ENCODE data around the gene PON3. TPM values are rescaled to one million over a fixed set of nuclear protein-coding genes. Genes with fewer than 3 reads are reported as not detected.

PON3 gene
- total and polyA plus RNA-seq, 2 experiments from 2014 or later, result 1.4 to 1.6 TPM

DNA sequence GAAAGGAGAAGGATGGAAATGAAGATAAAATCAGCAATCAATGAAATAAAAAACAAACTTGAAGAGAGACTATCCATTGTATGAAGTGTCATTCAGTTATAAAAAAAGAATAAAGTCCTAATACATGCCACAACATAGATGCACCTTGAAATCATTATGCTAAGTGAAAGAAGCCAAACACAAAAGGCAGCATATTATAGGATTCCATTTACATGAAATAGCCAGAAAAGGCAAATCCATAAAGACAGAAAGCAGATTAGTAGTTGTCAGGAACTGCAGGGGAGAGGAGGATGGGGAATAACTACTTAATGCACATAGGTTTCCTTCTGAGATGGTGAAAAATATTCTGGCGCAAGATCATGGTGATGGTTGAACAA lies 65.2 kb downstream of the PON3 start:
- peaks cover 10% of the 10 kb centered on the region; the same call in 2 of the 3 replicates for H3K4me1 Mint-ChIP-seq
- Histone ChIP-seq H3K9me2 (ENCODE audit: insufficient read depth) (0 out of 2 replicates have a peak, but pooled peaks cover 3% of the 10 kb centered on the region), H3K4me1 (ENCODE audit: insufficient read depth) (0 out of 2 replicates have a peak, but pooled peaks cover 3% of the 10 kb centered on the region), H2AFZ (no peak overlapping the region), H3K36me3 (ENCODE audit: insufficient read depth) (no peaks in the 10 kb centered on the region), H3F3A (replicated peaks; ENCODE audit: low read depth) (no peaks in the 10 kb centered on the region), H3K27ac (ENCODE audit: low read depth) (no peak overlapping the region), H4K20me1 (replicated peaks; ENCODE audit: insufficient read depth) (no peaks in the 10 kb centered on the region), H3K27me3 (ENCODE audit: insufficient read depth) (no peaks in the 10 kb centered on the region), H3K4me3 (no peak overlapping the region), H3K79me2 (replicated peaks; ENCODE audit: insufficient read depth) (no peaks in the 10 kb centered on the region), H3K4me2 (no peak overlapping the region)
- no peak for DNase-seq (ENCODE audit: low spot score)
- TF ChIP-seq NANOG (IDR thresholded peaks at IDR 0.05; ENCODE audit: borderline replicate concordance) (no peak), ZNF331 (CRISPR knock-in tag; IDR thresholded peaks at IDR 0.05; ENCODE audit: low read depth) (no peak), CTCF (conservative IDR thresholded peaks at IDR 0.05; ENCODE audit: low read depth in 2 of 2) (no peak), ZNF114 (CRISPR knock-in tag; IDR thresholded peaks at IDR 0.05) (no peak), JUNB (IDR thresholded peaks at IDR 0.05; ENCODE audit: unreplicated experiment) (no peak), EZH2phosphoT487 (IDR thresholded peaks at IDR 0.05; ENCODE audit: unreplicated experiment) (no peak), POLR2AphosphoS5 (IDR thresholded peaks at IDR 0.05; ENCODE audit: low read depth) (no peak), STAT1 (IDR thresholded peaks at IDR 0.05; ENCODE audit: unreplicated experiment) (no peak), EZH2 (IDR thresholded peaks at IDR 0.05; ENCODE audit: low read depth, unreplicated experiment) (no peak), CREB1 (CRISPR knock-in tag; IDR thresholded peaks at IDR 0.05; ENCODE audit: low read depth) (no peak)
- TF ChIP-seq, protein P1, sequence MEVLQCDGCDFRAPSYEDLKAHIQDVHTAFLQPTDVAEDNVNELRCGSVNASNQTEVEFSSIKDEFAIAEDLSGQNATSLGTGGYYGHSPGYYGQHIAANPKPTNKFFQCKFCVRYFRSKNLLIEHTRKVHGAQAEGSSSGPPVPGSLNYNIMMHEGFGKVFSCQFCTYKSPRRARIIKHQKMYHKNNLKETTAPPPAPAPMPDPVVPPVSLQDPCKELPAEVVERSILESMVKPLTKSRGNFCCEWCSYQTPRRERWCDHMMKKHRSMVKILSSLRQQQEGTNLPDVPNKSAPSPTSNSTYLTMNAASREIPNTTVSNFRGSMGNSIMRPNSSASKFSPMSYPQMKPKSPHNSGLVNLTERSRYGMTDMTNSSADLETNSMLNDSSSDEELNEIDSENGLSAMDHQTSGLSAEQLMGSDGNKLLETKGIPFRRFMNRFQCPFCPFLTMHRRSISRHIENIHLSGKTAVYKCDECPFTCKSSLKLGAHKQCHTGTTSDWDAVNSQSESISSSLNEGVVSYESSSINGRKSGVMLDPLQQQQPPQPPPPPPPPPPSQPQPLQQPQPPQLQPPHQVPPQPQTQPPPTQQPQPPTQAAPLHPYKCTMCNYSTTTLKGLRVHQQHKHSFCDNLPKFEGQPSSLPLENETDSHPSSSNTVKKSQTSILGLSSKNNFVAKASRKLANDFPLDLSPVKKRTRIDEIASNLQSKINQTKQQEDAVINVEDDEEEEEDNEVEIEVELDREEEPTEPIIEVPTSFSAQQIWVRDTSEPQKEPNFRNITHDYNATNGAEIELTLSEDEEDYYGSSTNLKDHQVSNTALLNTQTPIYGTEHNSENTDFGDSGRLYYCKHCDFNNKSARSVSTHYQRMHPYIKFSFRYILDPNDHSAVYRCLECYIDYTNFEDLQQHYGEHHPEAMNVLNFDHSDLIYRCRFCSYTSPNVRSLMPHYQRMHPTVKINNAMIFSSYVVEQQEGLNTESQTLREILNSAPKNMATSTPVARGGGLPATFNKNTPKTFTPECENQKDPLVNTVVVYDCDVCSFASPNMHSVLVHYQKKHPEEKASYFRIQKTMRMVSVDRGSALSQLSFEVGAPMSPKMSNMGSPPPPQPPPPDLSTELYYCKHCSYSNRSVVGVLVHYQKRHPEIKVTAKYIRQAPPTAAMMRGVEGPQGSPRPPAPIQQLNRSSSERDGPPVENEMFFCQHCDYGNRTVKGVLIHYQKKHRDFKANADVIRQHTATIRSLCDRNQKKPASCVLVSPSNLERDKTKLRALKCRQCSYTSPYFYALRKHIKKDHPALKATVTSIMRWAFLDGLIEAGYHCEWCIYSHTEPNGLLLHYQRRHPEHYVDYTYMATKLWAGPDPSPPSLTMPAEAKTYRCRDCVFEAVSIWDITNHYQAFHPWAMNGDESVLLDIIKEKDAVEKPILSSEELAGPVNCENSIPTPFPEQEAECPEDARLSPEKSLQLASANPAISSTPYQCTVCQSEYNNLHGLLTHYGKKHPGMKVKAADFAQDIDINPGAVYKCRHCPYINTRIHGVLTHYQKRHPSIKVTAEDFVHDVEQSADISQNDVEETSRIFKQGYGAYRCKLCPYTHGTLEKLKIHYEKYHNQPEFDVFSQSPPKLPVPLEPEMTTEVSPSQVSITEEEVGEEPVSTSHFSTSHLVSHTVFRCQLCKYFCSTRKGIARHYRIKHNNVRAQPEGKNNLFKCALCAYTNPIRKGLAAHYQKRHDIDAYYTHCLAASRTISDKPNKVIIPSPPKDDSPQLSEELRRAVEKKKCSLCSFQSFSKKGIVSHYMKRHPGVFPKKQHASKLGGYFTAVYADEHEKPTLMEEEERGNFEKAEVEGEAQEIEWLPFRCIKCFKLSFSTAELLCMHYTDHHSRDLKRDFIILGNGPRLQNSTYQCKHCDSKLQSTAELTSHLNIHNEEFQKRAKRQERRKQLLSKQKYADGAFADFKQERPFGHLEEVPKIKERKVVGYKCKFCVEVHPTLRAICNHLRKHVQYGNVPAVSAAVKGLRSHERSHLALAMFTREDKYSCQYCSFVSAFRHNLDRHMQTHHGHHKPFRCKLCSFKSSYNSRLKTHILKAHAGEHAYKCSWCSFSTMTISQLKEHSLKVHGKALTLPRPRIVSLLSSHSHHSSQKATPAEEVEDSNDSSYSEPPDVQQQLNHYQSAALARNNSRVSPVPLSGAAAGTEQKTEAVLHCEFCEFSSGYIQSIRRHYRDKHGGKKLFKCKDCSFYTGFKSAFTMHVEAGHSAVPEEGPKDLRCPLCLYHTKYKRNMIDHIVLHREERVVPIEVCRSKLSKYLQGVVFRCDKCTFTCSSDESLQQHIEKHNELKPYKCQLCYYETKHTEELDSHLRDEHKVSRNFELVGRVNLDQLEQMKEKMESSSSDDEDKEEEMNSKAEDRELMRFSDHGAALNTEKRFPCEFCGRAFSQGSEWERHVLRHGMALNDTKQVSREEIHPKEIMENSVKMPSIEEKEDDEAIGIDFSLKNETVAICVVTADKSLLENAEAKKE (CRISPR knock-in tag; IDR thresholded peaks at IDR 0.05), result no peak
- TF ChIP-seq, protein P2, sequence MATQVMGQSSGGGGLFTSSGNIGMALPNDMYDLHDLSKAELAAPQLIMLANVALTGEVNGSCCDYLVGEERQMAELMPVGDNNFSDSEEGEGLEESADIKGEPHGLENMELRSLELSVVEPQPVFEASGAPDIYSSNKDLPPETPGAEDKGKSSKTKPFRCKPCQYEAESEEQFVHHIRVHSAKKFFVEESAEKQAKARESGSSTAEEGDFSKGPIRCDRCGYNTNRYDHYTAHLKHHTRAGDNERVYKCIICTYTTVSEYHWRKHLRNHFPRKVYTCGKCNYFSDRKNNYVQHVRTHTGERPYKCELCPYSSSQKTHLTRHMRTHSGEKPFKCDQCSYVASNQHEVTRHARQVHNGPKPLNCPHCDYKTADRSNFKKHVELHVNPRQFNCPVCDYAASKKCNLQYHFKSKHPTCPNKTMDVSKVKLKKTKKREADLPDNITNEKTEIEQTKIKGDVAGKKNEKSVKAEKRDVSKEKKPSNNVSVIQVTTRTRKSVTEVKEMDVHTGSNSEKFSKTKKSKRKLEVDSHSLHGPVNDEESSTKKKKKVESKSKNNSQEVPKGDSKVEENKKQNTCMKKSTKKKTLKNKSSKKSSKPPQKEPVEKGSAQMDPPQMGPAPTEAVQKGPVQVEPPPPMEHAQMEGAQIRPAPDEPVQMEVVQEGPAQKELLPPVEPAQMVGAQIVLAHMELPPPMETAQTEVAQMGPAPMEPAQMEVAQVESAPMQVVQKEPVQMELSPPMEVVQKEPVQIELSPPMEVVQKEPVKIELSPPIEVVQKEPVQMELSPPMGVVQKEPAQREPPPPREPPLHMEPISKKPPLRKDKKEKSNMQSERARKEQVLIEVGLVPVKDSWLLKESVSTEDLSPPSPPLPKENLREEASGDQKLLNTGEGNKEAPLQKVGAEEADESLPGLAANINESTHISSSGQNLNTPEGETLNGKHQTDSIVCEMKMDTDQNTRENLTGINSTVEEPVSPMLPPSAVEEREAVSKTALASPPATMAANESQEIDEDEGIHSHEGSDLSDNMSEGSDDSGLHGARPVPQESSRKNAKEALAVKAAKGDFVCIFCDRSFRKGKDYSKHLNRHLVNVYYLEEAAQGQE (IDR thresholded peaks at IDR 0.05; ENCODE audit: unreplicated experiment), result no peak
- TF ChIP-seq, protein P3, sequence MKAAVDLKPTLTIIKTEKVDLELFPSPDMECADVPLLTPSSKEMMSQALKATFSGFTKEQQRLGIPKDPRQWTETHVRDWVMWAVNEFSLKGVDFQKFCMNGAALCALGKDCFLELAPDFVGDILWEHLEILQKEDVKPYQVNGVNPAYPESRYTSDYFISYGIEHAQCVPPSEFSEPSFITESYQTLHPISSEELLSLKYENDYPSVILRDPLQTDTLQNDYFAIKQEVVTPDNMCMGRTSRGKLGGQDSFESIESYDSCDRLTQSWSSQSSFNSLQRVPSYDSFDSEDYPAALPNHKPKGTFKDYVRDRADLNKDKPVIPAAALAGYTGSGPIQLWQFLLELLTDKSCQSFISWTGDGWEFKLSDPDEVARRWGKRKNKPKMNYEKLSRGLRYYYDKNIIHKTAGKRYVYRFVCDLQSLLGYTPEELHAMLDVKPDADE (IDR thresholded peaks at IDR 0.05), result no peak
- H3K27me3 Mint-ChIP-seq (ENCODE audit: insufficient read depth, low read depth, poor library complexity), result no peaks in the 10 kb centered on the region
- ATAC-seq, result no peak
- no peak overlapping the region for H3K4me3 Mint-ChIP-seq
- no peaks in the 10 kb centered on the region for H3K36me3 Mint-ChIP-seq (ENCODE audit: low read depth)
- no peaks in the 10 kb centered on the region; the same call in 2 of the 3 replicates for H3K9me3 Mint-ChIP-seq
- no peak overlapping the region; the same call in 1 of the 2 replicates for H3K27ac Mint-ChIP-seq
